HUES6 (cell line): ENCODE measurements around the gene LTBP4.

Experiments
- H3K27ac ChIP-seq: 2 replicates; pipeline ENCODE4 v1.7.0; 2013; ENCODE audit warnings: low read depth, mild to moderate bottlenecking, low read length, inconsistent platforms
- H3K27me3 ChIP-seq: 2 replicates; pipeline ENCODE4 v1.6.1; 2013; ENCODE audit warnings: low read length; ENCODE audit not compliant: control insufficient read depth, insufficient read depth
- H3K36me3 ChIP-seq: 2 replicates; pipeline ENCODE4 v1.6.1; 2013; ENCODE audit warnings: low read length; ENCODE audit not compliant: control insufficient read depth, insufficient read depth
- H3K4me1 ChIP-seq: 2 replicates; pipeline ENCODE4 v1.6.1; 2013; ENCODE audit warnings: low read length; ENCODE audit not compliant: control insufficient read depth, insufficient read depth
- H3K4me3 ChIP-seq: 2 replicates; pipeline ENCODE4 v1.5.1; 2013; ENCODE audit warnings: low read depth, low read length
- H3K9ac ChIP-seq: one replicate; pipeline ENCODE4 v1.6.1; 2013; ENCODE audit warnings: mild to moderate bottlenecking, low read length
- H3K9me3 ChIP-seq: 2 replicates; pipeline ENCODE4 v1.6.1; 2013; ENCODE audit warnings: low read depth, low read length; ENCODE audit not compliant: control insufficient read depth, insufficient read depth

LTBP4 gene

GRCh38 chr19:40605216-40605971, 4.2 kb downstream of the LTBP4 start:
- Histone ChIP-seq H3K36me3 (no peaks in the 10 kb centered on the region), H3K4me1 (peaks cover 34% of the 10 kb centered on the region), H3K27ac (no peak overlapping the region), H3K9ac (no peak overlapping the region), H3K27me3 (peaks cover 72% of the 10 kb centered on the region), H3K9me3 (no peaks in the 10 kb centered on the region), H3K4me3 (peak overlapping the region; percentile 64)

GRCh38 chr19:40607311-40608239, 6.4 kb downstream of the LTBP4 start:
- no peaks in the 10 kb centered on the region for H3K36me3 ChIP-seq
- H3K27ac ChIP-seq, result no peak overlapping the region
- peaks cover 23% of the 10 kb centered on the region for H3K4me1 ChIP-seq
- no peak overlapping the region for H3K4me3 ChIP-seq
- peaks cover 73% of the 10 kb centered on the region for H3K27me3 ChIP-seq
- H3K9ac ChIP-seq, result no peak overlapping the region
- no peaks in the 10 kb centered on the region for H3K9me3 ChIP-seq

GRCh38 chr19:40608240-40608621, 7.1 kb downstream of the LTBP4 start:
- Histone ChIP-seq H3K27ac (no peak overlapping the region), H3K9me3 (no peaks in the 10 kb centered on the region), H3K27me3 (peaks cover 72% of the 10 kb centered on the region), H3K9ac (no peak overlapping the region), H3K4me1 (peaks cover 20% of the 10 kb centered on the region), H3K36me3 (no peaks in the 10 kb centered on the region), H3K4me3 (no peak overlapping the region)

GRCh38 chr19:40608957-40609356, 7.8 kb downstream of the LTBP4 start:
- H3K9me3 ChIP-seq, result no peaks in the 10 kb centered on the region
- H3K4me3 ChIP-seq, result peak overlapping the region; percentile 63
- H3K27ac ChIP-seq, result no peak overlapping the region
- H3K27me3 ChIP-seq, result peaks cover 72% of the 10 kb centered on the region
- H3K4me1 ChIP-seq, result peaks cover 17% of the 10 kb centered on the region
- no peak overlapping the region for H3K9ac ChIP-seq
- no peaks in the 10 kb centered on the region for H3K36me3 ChIP-seq

GRCh38 chr19:40609561-40610395, 8.6 kb downstream of the LTBP4 start:
- H3K27me3 ChIP-seq, result peaks cover 66% of the 10 kb centered on the region
- H3K9me3 ChIP-seq, result no peaks in the 10 kb centered on the region
- H3K4me3 ChIP-seq, result peak overlapping the region; percentile 63
- no peak overlapping the region for H3K27ac ChIP-seq
- H3K9ac ChIP-seq, result peak overlapping the region; percentile 34
- H3K36me3 ChIP-seq, result no peaks in the 10 kb centered on the region
- H3K4me1 ChIP-seq, result peaks cover 17% of the 10 kb centered on the region

GRCh38 chr19:40610396-40611064, 9.4 kb downstream of the LTBP4 start:
- Histone ChIP-seq H3K4me1 (peaks cover 17% of the 10 kb centered on the region), H3K27ac (no peak overlapping the region), H3K27me3 (peaks cover 60% of the 10 kb centered on the region), H3K36me3 (no peaks in the 10 kb centered on the region), H3K9ac (peak overlapping the region; percentile 34), H3K9me3 (no peaks in the 10 kb centered on the region), H3K4me3 (peak overlapping the region; percentile 63)

- no peak overlapping the region for H3K9ac ChIP-seq
- H3K4me3 ChIP-seq, result no peak overlapping the region
- peaks cover 3% of the 10 kb centered on the region; the same call in 1 of the 2 replicates for H3K36me3 ChIP-seq
These were observed 9.9 kb downstream of the LTBP4 start for GRCh38 chr19:40611096-40611495.

GRCh38 chr19:40611900-40612698, 10.9 kb downstream of the LTBP4 start:
- Histone ChIP-seq H3K9me3 (no peaks in the 10 kb centered on the region), H3K9ac (no peak overlapping the region), H3K27ac (no peak overlapping the region), H3K4me3 (no peak overlapping the region), H3K4me1 (peaks cover 13% of the 10 kb centered on the region), H3K36me3 (peaks cover 3% of the 10 kb centered on the region; the same call in 1 of the 2 replicates), H3K27me3 (peaks cover 52% of the 10 kb centered on the region)

More at GRCh38 chr19:40611096-40611495, 9.9 kb downstream of the LTBP4 start:
- Histone ChIP-seq H3K27me3 (peaks cover 60% of the 10 kb centered on the region), H3K9me3 (no peaks in the 10 kb centered on the region), H3K27ac (no peak overlapping the region), H3K4me1 (peaks cover 13% of the 10 kb centered on the region)

GRCh38 chr19:40612831-40613689, 11.9 kb downstream of the LTBP4 start:
- no peaks in the 10 kb centered on the region for H3K9me3 ChIP-seq
- peaks cover 43% of the 10 kb centered on the region for H3K27me3 ChIP-seq
- H3K27ac ChIP-seq, result peak overlapping the region; percentile 52; the same call in 1 of the 2 replicates
- H3K9ac ChIP-seq, result peak overlapping the region; percentile 71
- peak overlapping the region; percentile 85 for H3K4me3 ChIP-seq
- H3K4me1 ChIP-seq, result peaks cover 10% of the 10 kb centered on the region
- H3K36me3 ChIP-seq, result peaks cover 3% of the 10 kb centered on the region; the same call in 1 of the 2 replicates
